Gastroesophageal sphincter (tissue), 4 donors: Measurements from ENCODE around the gene DNAH11. TPM values are rescaled to one million over a fixed set of nuclear protein-coding genes. Genes with fewer than 3 reads are reported as not detected.
A peak's percentile ranks its signal among the peaks of the same experiment; 100 is the strongest.

Experiments used
- ATAC-seq: fragments of 150-250 bp; one replicate; pipeline ENCODE4 v1.9.1; 2016; ENCODE audit warnings: mild to moderate bottlenecking, moderate library complexity
- H3K27ac ChIP-seq, 4 donors: fragments of 200-600 bp; sonication (generic) in 3 of 4; 1 replicate in 3 of 4; 2 replicates in 1 of 4; pipeline ENCODE4 v1.5.1; 2016 to 2019
- H3K27me3 ChIP-seq: fragments of 200-600 bp; sonication (generic); one replicate; pipeline ENCODE4 v1.5.1; 2019
- H3K36me3 ChIP-seq, 2 donors: fragments of 200-600 bp; sonication (generic); one replicate each; pipeline ENCODE4 v1.5.1; 2019; ENCODE audit warnings: control low read depth in 1 of 2
- H3K4me1 ChIP-seq, 3 donors: fragments of 200-600 bp; sonication (generic); 1 replicate in 2 of 3; 2 replicates in 1 of 3; pipeline ENCODE4 v1.5.1; 2016 to 2019; ENCODE audit warnings: control low read depth in 2 of 3
- H3K4me3 ChIP-seq, 2 donors: fragments of 200-600 bp; sonication (generic); one replicate each; pipeline ENCODE4 v1.5.1; 2019; ENCODE audit warnings: mild to moderate bottlenecking in 1 of 2, moderate library complexity in 1 of 2
- H3K9me3 ChIP-seq, 3 donors: fragments of 200-600 bp; sonication (generic); one replicate each; pipeline ENCODE4 v1.5.1; 2017 to 2019; ENCODE audit warnings: control low read depth in 2 of 3
- EP300 ChIP-seq: sonication (generic); formaldehyde crosslinking; IDR thresholded peaks from one replicate; pipeline ENCODE4 v1.6.1; 2017; ENCODE audit warnings: antibody characterized with exemption, mild to moderate bottlenecking
- POLR2A ChIP-seq, 2 donors: fragments of 450-650 bp; IDR thresholded peaks; one replicate each; pipeline ENCODE4 v1.6.1; 2017; ENCODE audit warnings: antibody characterized with exemption in 2 of 2, mild to moderate bottlenecking in 2 of 2, moderate library complexity in 1 of 2
- POLR2AphosphoS5 ChIP-seq: sonication (generic); formaldehyde crosslinking; IDR thresholded peaks from one replicate; pipeline ENCODE4 v1.6.1; 2017; ENCODE audit warnings: antibody characterized with exemption
- WGBS, 2 donors: methylation state at CpG; one replicate each; pipeline ENCODE4 v1.1.5; 2018; ENCODE audit warnings: low coverage in 1 of 2; 5-methylcytosine and 5-hydroxymethylcytosine counted together
- total RNA-seq, 4 donors: library from RNA; depleted of rRNA; stranded (reverse); fragments of >200 nt; gene quantifications; one replicate each; pipeline ENCODE4 v1.1.0, GENCODE V29; 2016
- TF ChIP-seq, protein P1 (sequence below), 4 experiments: fragments of 200-600 bp in 2 of 4; fragments of 450-650 bp in 2 of 4; sonication (generic) in 1 of 4; IDR thresholded peaks; one replicate each; pipeline ENCODE4 v1.5.1; 2017 to 2019; ENCODE audit warnings: antibody characterized with exemption in 4 of 4, mild to moderate bottlenecking in 2 of 4, moderate library complexity in 2 of 4

DNAH11 gene
- total RNA-seq, 4 donors from 2014 or later: 6.9 to 31.8 (median 10.4) TPM

DNA sequence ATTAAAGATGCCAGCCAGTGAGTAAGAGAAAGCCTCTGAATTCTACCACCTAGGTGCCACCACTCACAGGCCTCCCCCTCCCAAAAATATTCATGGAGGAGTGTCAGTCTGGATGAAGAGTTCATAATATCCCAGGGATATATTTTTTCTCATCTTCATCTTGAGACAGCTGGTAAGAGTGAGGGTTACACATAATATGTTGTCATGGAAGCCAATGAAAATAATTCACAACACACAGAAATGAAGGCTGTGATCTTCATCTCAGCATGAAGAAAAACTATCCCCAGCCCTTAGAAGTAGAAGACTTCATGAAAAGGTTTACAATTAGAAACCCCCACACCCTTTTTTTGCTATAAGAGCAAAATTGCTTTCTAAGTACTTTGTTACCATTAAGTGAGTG, 175.6 kb downstream of the DNAH11 start:
- Histone ChIP-seq H3K27ac (no peak overlapping the region), H3K27me3 (no peaks in the 10 kb centered on the region), H3K36me3 (peaks cover 0 to 9% of the 10 kb centered on the region in 2 donors), H3K4me1 (no peaks in the 10 kb centered on the region), H3K9me3 (no peaks in the 10 kb centered on the region), H3K4me3 (no peak overlapping the region)
- ATAC-seq: no peak
- TF ChIP-seq EP300: no peak
- TF ChIP-seq, protein P1, sequence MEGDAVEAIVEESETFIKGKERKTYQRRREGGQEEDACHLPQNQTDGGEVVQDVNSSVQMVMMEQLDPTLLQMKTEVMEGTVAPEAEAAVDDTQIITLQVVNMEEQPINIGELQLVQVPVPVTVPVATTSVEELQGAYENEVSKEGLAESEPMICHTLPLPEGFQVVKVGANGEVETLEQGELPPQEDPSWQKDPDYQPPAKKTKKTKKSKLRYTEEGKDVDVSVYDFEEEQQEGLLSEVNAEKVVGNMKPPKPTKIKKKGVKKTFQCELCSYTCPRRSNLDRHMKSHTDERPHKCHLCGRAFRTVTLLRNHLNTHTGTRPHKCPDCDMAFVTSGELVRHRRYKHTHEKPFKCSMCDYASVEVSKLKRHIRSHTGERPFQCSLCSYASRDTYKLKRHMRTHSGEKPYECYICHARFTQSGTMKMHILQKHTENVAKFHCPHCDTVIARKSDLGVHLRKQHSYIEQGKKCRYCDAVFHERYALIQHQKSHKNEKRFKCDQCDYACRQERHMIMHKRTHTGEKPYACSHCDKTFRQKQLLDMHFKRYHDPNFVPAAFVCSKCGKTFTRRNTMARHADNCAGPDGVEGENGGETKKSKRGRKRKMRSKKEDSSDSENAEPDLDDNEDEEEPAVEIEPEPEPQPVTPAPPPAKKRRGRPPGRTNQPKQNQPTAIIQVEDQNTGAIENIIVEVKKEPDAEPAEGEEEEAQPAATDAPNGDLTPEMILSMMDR (IDR thresholded peaks at IDR 0.05): no peak
- TF ChIP-seq POLR2A (IDR thresholded peaks at IDR 0.05): no peak
- TF ChIP-seq POLR2AphosphoS5: no peak

GRCh38 chr7:21719846-21720245, 177.0 kb downstream of the DNAH11 start:
- Histone ChIP-seq H3K27me3 (no peaks in the 10 kb centered on the region), H3K4me3 (no peak overlapping the region), H3K4me1 (no peaks in the 10 kb centered on the region), H3K9me3 (no peaks in the 10 kb centered on the region), H3K36me3 (peaks cover 0 to 9% of the 10 kb centered on the region in 2 donors), H3K27ac (no peak overlapping the region)
- WGBS, 2 donors: 77 to 92% methylated on average over 7 to 9 of the region's 10 CpGs
- no peak for ATAC-seq
- TF ChIP-seq POLR2A (IDR thresholded peaks at IDR 0.05) (no peak), EP300 (no peak), POLR2AphosphoS5 (no peak)
- TF ChIP-seq, protein P1 (IDR thresholded peaks at IDR 0.05): no peak

DNA sequence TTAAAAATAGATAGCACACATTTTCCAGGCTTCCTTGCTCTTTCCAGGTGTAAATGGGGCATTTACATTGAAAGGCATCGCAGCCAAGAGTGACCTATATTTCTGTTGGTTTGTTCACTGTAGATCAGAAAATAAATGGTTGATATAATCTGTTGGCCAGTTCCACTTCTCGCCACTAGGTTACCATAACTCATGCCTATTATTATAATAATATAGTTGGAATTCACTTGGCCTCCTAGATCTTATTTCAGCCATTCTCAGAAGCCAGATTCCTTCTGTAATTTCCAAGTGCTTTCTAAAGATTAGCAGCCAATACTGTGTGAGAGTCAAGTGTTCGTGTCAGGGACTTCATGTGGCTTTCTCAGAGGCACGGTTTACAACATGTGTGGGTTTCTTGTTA, 179.5 kb downstream of the DNAH11 start:
- Histone ChIP-seq H3K4me1 (no peaks in the 10 kb centered on the region), H3K36me3 (peaks cover 0 to 5% of the 10 kb centered on the region in 2 donors), H3K4me3 (no peak overlapping the region), H3K27ac (no peak overlapping the region), H3K9me3 (no peaks in the 10 kb centered on the region), H3K27me3 (no peaks in the 10 kb centered on the region)
- no peak for ATAC-seq
- WGBS, 2 donors: 94 to 95% methylated on average over 3 of the region's 4 CpGs
- TF ChIP-seq POLR2A (IDR thresholded peaks at IDR 0.05) (no peak), EP300 (no peak), POLR2AphosphoS5 (no peak)
- TF ChIP-seq, protein P1 (IDR thresholded peaks at IDR 0.05): peak in 1 of 4 experiments; percentile 8

DNA sequence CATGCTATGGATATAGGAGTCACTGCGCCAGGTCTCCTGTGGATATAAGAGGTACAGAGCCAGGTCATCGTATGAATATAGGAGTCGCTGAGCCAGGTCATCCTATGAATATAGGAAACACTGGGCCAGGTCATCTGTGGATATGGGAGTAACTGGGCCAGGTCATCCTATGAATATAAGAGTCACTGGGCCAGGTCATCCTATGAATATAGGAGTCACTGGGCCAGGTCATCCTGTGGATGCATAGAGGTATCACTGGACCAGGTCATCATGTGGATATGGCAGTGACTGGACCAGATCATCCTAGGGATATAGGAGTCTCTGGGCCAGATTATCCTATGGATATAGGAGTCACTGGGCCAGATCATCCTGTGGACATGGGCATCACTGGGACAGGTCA, 181.7 kb downstream of the DNAH11 start:
- Histone ChIP-seq H3K4me1 (no peaks in the 10 kb centered on the region), H3K27ac (no peak overlapping the region), H3K9me3 (no peaks in the 10 kb centered on the region), H3K36me3 (peaks cover 0 to 5% of the 10 kb centered on the region in 2 donors), H3K27me3 (no peaks in the 10 kb centered on the region), H3K4me3 (no peak overlapping the region)
- no peak for TF ChIP-seq POLR2A (IDR thresholded peaks at IDR 0.05)
- no peak for TF ChIP-seq POLR2AphosphoS5
- TF ChIP-seq, protein P1 (IDR thresholded peaks at IDR 0.05): no peak
- no peak for TF ChIP-seq EP300
- ATAC-seq: no peak
- 72 to 94% methylated on average over 2 to 3 of the region's 3 CpGs for WGBS, 2 donors

GRCh38 chr7:21730399-21730798, 187.6 kb downstream of the DNAH11 start:
- Histone ChIP-seq H3K36me3 (no peaks in the 10 kb centered on the region), H3K27ac (no peak overlapping the region), H3K4me1 (no peaks in the 10 kb centered on the region), H3K9me3 (no peaks in the 10 kb centered on the region), H3K27me3 (no peaks in the 10 kb centered on the region), H3K4me3 (no peak overlapping the region)
- TF ChIP-seq POLR2A (IDR thresholded peaks at IDR 0.05) (no peak), EP300 (no peak), POLR2AphosphoS5 (no peak)
- TF ChIP-seq, protein P1 (IDR thresholded peaks at IDR 0.05): no peak
- no peak for ATAC-seq
- WGBS, 2 donors: 96 to 97% methylated on average over 2 of the region's 2 CpGs
